Heart left ventricle (tissue), 16 donors: Measurements from ENCODE around the gene XCL2. TPM values are rescaled to one million over a fixed set of nuclear protein-coding genes. Genes with fewer than 3 reads are reported as not detected.
A peak's percentile ranks its signal among the peaks of the same experiment; 100 is the strongest.

Source experiments
- ATAC-seq, 4 donors: fragments of 200-7000 bp; cut with Tn5 transposase; one replicate each; pipeline ENCODE4 v1.9.1; 2020 to 2022; ENCODE audit warnings: moderate library complexity in 4 of 4, mild to moderate bottlenecking in 3 of 4, moderate number of reproducible peaks in 1 of 4
- DNase-seq, 5 donors: peaks; one replicate each; pipeline ENCODE4 v3.0.0-alpha.2; 2020
- H3K27ac ChIP-seq, 12 donors: fragments of 200-600 bp; sonication (generic) in 4 of 12; one replicate each; pipeline versions ENCODE4 v1.5.0 to v1.8.0; 2016 to 2022; ENCODE audit warnings: mild to moderate bottlenecking in 2 of 12
- H3K27me3 ChIP-seq, 9 donors: fragments of 200-600 bp; sonication (generic) in 2 of 9; one replicate each; pipeline versions ENCODE4 v1.5.1 to v1.8.0; 2016 to 2022; ENCODE audit warnings: mild to moderate bottlenecking in 3 of 9
- H3K36me3 ChIP-seq, 9 donors: fragments of 200-600 bp; sonication (generic) in 2 of 9; one replicate each; pipeline versions ENCODE4 v1.5.0 to v1.8.0; 2018 to 2022; ENCODE audit warnings: mild to moderate bottlenecking in 2 of 9
- H3K4me1 ChIP-seq, 12 donors: fragments of 200-600 bp; sonication (generic) in 4 of 12; one replicate each; pipeline versions ENCODE4 v1.5.0 to v1.8.0; 2016 to 2022; ENCODE audit warnings: mild to moderate bottlenecking in 3 of 12
- H3K4me3 ChIP-seq, 12 donors: fragments of 200-600 bp; sonication (generic) in 4 of 12; one replicate each; pipeline versions ENCODE4 v1.5.0 to v1.8.0; 2017 to 2022; ENCODE audit warnings: mild to moderate bottlenecking in 9 of 12, moderate library complexity in 4 of 12
- H3K9me3 ChIP-seq, 12 donors: fragments of 200-600 bp; sonication (generic) in 4 of 12; one replicate each; pipeline versions ENCODE4 v1.5.0 to v1.8.0; 2016 to 2022; ENCODE audit warnings: mild to moderate bottlenecking in 1 of 12
- CTCF ChIP-seq, 12 donors: fragments of 200-600 bp; sonication (generic) in 4 of 12; IDR thresholded peaks; one replicate each; pipeline versions ENCODE4 v1.5.0 to v1.8.0; 2018 to 2022; ENCODE audit warnings: antibody characterized with exemption in 12 of 12, mild to moderate bottlenecking in 5 of 12
- POLR2A ChIP-seq, 2 donors: fragments of 450-650 bp; IDR thresholded peaks; one replicate each; pipeline ENCODE4 v1.6.1; 2017; ENCODE audit warnings: antibody characterized with exemption in 2 of 2, mild to moderate bottlenecking in 2 of 2, moderate library complexity in 2 of 2
- WGBS, 4 donors: extraction: QIAGEN DNeasy Blood & Tissue Kit in 2 of 4; methylation state at CpG; one replicate each; pipeline versions ENCODE4 v1.1.5 to v1.1.7; 2013 to 2018; 5-methylcytosine and 5-hydroxymethylcytosine counted together
- intact Hi-C, 10 donors: fragments of 100-400 bp; cut with DNase I; formaldehyde crosslinking; loops; one replicate each; pipeline versions ENCODE4 v1.11.1 to v1.14.2; 2022
- polyA plus RNA-seq, 2 donors: library from polyadenylated mRNA; stranded (reverse); fragments of 200-250 nt; gene quantifications; one replicate each; pipeline ENCODE4 v1.2.3, GENCODE V29; 2013
- total RNA-seq, 9 donors: library from RNA; depleted of rRNA in 2 of 9; stranded (reverse); fragments of >200 nt in 2 of 9; fragmentation: NEBNext Ultra II Directional in 3 of 9; extraction: Animal tissue kit (Norgen Biotek cat#: 25700) in 3 of 9; gene quantifications; one replicate each; pipeline versions ENCODE4 v1.1.0 to v1.2.4, GENCODE V29; 2016 to 2023
- donor health status: ischemic (EF 13 %, LVEDD 7.1; RV severe dilation, severe dysfunction).
- donor health status: healthy with polysubstance abuse.
- donor health status: DM: no; HTN: yes; CAD: no.
- donor health status: DM: no; HTN: no; CAD: no.
- donor health status: ischemic (EF 25% LVEDD 6.9; RV normal size, moderate dysfunction).
- donor health status: ischemic (EF 25% LVEDD 5.7; RV mildly dilated, moderate dysfunction).
- donor health status: healthy.
- donor health status: DM: yes; HTN: yes; CAD: no.
- donor health status: ischemic (EF 35%, LVEDD 5.7; RV mildly dilated, moderate dysfunction).
- donor health status: nonischemic (EF 11% LVEDD 7.7; RV severe dilation, severe dysfunction).
- donor health status: DM: yes; HTN: yes; CAD: no.
- donor health status: PGD.
- donor health status: ischemic (EF 29% LVEDD 5.4; RV normal size, mild dysfunction).
- donor health status: nonischemic (EF 23%, LVEDD 6.1; RV moderate dilation, normal function).

The XCL2 gene
- total and polyA plus RNA-seq, 11 donors = 2.7 to 3.6 TPM; not detected in 9

DNA sequence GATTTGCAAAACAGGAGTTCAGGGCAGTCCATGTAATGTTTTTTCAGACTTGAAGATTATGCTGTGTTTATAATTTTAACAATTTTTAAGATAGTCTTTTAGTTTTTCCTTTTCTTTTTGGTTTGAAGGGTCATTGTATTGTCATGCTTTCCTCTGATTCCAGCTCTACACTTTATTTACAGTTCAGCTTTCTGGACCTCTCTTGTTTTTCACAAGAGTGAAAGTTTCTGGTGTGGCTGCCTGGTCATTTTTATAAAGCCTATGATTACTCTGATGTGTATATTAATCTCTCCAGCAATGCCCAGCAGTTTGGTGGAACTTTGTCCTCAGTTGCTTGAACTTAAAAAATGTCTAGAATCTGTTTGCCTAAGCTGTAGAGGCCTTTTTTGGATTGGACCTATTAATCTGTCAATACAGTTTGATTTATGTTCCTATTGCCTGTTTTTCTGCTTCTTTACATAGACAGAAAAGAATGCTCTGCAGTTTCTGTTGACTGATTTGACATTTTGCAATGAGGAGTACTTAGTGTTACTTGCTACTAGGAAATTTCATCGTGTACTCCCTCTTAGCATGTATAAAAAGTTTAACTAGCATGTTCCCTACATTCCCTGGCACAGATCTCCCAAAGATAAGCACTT is 52.2 kb downstream of the XCL2 start:
- 40 to 57% (median 49%) methylated on average over 1 of the region's 1 CpG for WGBS, 4 donors
- Histone ChIP-seq H3K27me3 (no peaks in the 10 kb centered on the region), H3K9me3 (peaks cover 0 to 4% (median 0%) of the 10 kb centered on the region in 12 donors), H3K4me1 (peaks cover 0 to 13% (median 0%) of the 10 kb centered on the region in 12 donors), H3K36me3 (no peaks in the 10 kb centered on the region), H3K27ac (peak overlapping the region in 1 of 12 donors; percentile 52), H3K4me3 (no peak overlapping the region)
- intact Hi-C loops = no loop called here
- TF ChIP-seq POLR2A (IDR thresholded peaks at IDR 0.05) (no peak), CTCF (IDR thresholded peaks at IDR 0.05) (no peak)
- ATAC-seq = no peak
- no peak for DNase-seq

Other genes with a start within 250 kb of the XCL2 start
- gene XCL1, start 32.6 kb upstream of the XCL2 start, total RNA-seq = 1 to 10 TPM in 3 of 9 donors, under 1 TPM in 2, not detected in 4; 0.14 to 2.3 (median 1.1) TPM
- under 1 TPM in 1 of 2 donors, not detected in 1; 0.30 TPM for gene XCL1, start 32.6 kb upstream of the XCL2 start, polyA plus RNA-seq
- gene DPT, start 185.2 kb upstream of the XCL2 start, total RNA-seq = 10 to 100 TPM; 20.5 to 74.1 (median 35.0) TPM
- 10 to 100 TPM; 15.1 to 67.6 TPM for gene DPT, start 185.2 kb upstream of the XCL2 start, polyA plus RNA-seq